HepG2 (cell line): ENCODE results near the gene UVSSA.

Experiments used
- ERF ChIP-seq: IDR thresholded peaks from 2 replicates; pipeline ENCODE4 v1.6.1; 2018; ENCODE audit warnings: missing biosample characterization, missing genetic modification reagents
- NFATC3 ChIP-seq: sonication (generic); formaldehyde crosslinking; IDR thresholded peaks from 2 replicates; pipeline ENCODE4 v1.5.1; 2020; ENCODE audit warnings: mild to moderate bottlenecking, missing genetic modification reagents
- POLR2AphosphoS5 ChIP-seq: IDR thresholded peaks from 2 replicates; pipeline ENCODE4 v1.6.1; 2012; ENCODE audit warnings: low read depth, low read length
- POLR2G ChIP-seq: fragments of 200-400 bp; formaldehyde crosslinking; IDR thresholded peaks from 2 replicates; pipeline ENCODE4 v1.6.1; 2018; ENCODE audit warnings: mild to moderate bottlenecking, low read depth, low read length, moderate library complexity
- SP140L ChIP-seq: sonication (generic); formaldehyde crosslinking; IDR thresholded peaks from 2 replicates; pipeline ENCODE4 v1.4.0; 2020; ENCODE audit warnings: missing genetic modification reagents, borderline replicate concordance
- TBP ChIP-seq: sonication (generic); formaldehyde crosslinking; IDR thresholded peaks from 2 replicates; pipeline ENCODE4 v1.5.0; 2020; ENCODE audit warnings: missing genetic modification reagents
- ZNF260 ChIP-seq: sonication (generic); formaldehyde crosslinking; IDR thresholded peaks from 2 replicates; pipeline ENCODE4 v1.4.0; 2020; ENCODE audit warnings: missing genetic modification reagents, low read depth, mild to moderate bottlenecking, borderline replicate concordance
- ZNF431 ChIP-seq: sonication (generic); formaldehyde crosslinking; IDR thresholded peaks from 2 replicates; pipeline ENCODE4 v1.9.0; 2022; ENCODE audit warnings: missing genetic modification reagents, low read depth, mild to moderate bottlenecking, borderline replicate concordance
- ZNF574 ChIP-seq: sonication (generic); formaldehyde crosslinking; IDR thresholded peaks from 2 replicates; pipeline ENCODE4 v1.4.0; 2020; ENCODE audit warnings: missing genetic modification reagents
- ZNF598 ChIP-seq: sonication (generic); formaldehyde crosslinking; IDR thresholded peaks from 2 replicates; pipeline ENCODE4 v1.5.1; 2020; ENCODE audit warnings: mild to moderate bottlenecking, missing genetic modification reagents, borderline replicate concordance
- TF ChIP-seq, protein P1 (sequence below): sonication (generic); formaldehyde crosslinking; IDR thresholded peaks from 2 replicates; pipeline ENCODE4 v1.5.0; 2020; ENCODE audit warnings: mild to moderate bottlenecking, missing genetic modification reagents, moderate library complexity

DNA sequence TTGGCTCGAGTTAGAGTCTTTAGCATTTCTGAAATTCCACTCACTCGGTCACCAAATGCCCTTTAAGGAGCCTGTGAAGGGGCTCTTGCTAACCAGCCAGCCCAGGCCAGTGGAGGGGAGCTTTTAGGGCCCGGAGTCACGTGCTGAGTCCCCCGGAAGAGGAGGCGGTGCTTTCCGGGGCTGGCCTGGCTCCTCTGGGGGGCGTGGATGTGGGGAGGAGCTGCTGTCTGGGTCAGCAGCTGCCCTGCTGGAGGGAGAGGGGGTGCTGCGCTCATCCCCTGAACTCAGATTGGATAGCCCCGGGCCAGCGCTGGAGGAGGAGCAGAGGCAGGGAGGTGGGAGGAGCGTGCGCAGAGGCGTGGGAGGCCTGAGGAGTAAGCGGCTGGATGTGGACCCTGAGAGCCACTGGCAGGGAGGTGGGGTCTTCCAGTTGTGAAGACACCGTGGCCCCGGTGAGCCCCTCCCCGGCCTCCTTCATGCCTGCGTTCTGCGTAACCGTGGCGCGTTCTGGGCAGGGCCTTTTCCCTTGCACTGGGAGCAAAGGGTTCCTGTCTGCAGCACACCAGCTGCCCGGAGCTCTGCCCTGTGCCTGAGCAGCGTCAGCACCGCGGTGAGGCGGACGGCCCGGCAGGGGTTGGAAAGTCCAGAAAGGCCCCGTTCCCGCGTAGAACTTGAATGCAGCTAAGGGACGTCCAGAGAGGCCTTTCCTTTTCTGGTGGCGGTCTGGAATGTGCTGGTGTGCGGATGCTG lies 37.6 kb upstream of the UVSSA start:
- TF ChIP-seq ZNF431 (CRISPR knock-in tag) (no peak), NFATC3 (CRISPR knock-in tag) (no peak), ERF (no peak; the same call in 1 of the 2 replicates), ZNF260 (CRISPR knock-in tag) (no peak), ZNF574 (CRISPR knock-in tag) (peak; percentile 43; the same call in 1 of the 2 replicates), ZNF598 (CRISPR knock-in tag) (0 out of 2 replicates have a peak, but pooled peaks have one; percentile 36), TBP (no peak), POLR2G (peak; percentile 69), SP140L (no peak), POLR2AphosphoS5 (peak; percentile 30)
- TF ChIP-seq, protein P1, sequence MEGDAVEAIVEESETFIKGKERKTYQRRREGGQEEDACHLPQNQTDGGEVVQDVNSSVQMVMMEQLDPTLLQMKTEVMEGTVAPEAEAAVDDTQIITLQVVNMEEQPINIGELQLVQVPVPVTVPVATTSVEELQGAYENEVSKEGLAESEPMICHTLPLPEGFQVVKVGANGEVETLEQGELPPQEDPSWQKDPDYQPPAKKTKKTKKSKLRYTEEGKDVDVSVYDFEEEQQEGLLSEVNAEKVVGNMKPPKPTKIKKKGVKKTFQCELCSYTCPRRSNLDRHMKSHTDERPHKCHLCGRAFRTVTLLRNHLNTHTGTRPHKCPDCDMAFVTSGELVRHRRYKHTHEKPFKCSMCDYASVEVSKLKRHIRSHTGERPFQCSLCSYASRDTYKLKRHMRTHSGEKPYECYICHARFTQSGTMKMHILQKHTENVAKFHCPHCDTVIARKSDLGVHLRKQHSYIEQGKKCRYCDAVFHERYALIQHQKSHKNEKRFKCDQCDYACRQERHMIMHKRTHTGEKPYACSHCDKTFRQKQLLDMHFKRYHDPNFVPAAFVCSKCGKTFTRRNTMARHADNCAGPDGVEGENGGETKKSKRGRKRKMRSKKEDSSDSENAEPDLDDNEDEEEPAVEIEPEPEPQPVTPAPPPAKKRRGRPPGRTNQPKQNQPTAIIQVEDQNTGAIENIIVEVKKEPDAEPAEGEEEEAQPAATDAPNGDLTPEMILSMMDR (CRISPR knock-in tag), result no peak
